GM19238 (cell line): ENCODE measurements around the gene KAT7.

Experiments
- DNase-seq: peaks from one replicate; pipeline ENCODE4 v3.0.0; 2011; ENCODE audit warnings: low spot score; ENCODE audit not compliant: insufficient read length

The KAT7 gene

GRCh38 chr17:49869038-49869374 lies 80.5 kb downstream of the KAT7 start:
- DNase-seq = no peak

GRCh38 chr17:49870298-49870697 lies 81.8 kb downstream of the KAT7 start:
- no peak for DNase-seq

GRCh38 chr17:49871211-49871610 lies 82.7 kb downstream of the KAT7 start:
- no peak for DNase-seq

GRCh38 chr17:49872754-49873377 lies 84.4 kb downstream of the KAT7 start:
- DNase-seq = no peak

- no peak for DNase-seq
Measured at GRCh38 chr17:49873466-49873865, 85.0 kb downstream of the KAT7 start.

GRCh38 chr17:49873926-49874325 lies 85.4 kb downstream of the KAT7 start:
- no peak for DNase-seq

- DNase-seq = no peak
Measured at GRCh38 chr17:49874911-49875310, 86.4 kb downstream of the KAT7 start.

GRCh38 chr17:49875685-49876084 lies 87.2 kb downstream of the KAT7 start:
- no peak for DNase-seq

GRCh38 chr17:49878931-49879904 lies 90.7 kb downstream of the KAT7 start:
- DNase-seq = no peak

- DNase-seq = peak; percentile 95
Measured at GRCh38 chr17:49880291-49881053, 92.0 kb downstream of the KAT7 start.

GRCh38 chr17:49881054-49881402 lies 92.5 kb downstream of the KAT7 start:
- no peak for DNase-seq

- DNase-seq = no peak
Measured at GRCh38 chr17:49882434-49882833, 94.0 kb downstream of the KAT7 start.
